HCT116 (cell line): ENCODE data around the gene GPR39. TPM values are rescaled to one million over a fixed set of nuclear protein-coding genes. Genes with fewer than 3 reads are reported as not detected.

ENCODE experiments used
- ATAC-seq: fragments of 200-7000 bp; cut with Tn5 transposase; 2 replicates; pipeline ENCODE4 v1.9.1; 2020; ENCODE audit warnings: mild to moderate bottlenecking, moderate library complexity
- BruUV-seq: library from RNA; stranded (reverse); fragments of 400-500 nt; replicated peaks from 2 replicates; lab custom pipeline; 2021; lab: Mats Ljungman, UMichigan
- CTCF ChIA-PET: fragments of 300-600 bp; sonication (Branson Sonifier 250); formaldehyde crosslinking; loops from one replicate; lab custom pipeline; 2021; ENCODE audit warnings: antibody characterized with exemption; lab: Charles Lee
- POLR2A ChIA-PET: fragments of 300-600, 350-600 bp; sonication (Branson Sonifier 250); formaldehyde crosslinking; loops from one replicate; lab custom pipeline; 2021; ENCODE audit warnings: antibody characterized with exemption; lab: Charles Lee
- RAD21 ChIA-PET, 2 experiments: fragments of 300-600 bp; sonication (Branson Sonifier 250); formaldehyde crosslinking; loops; one replicate each; lab custom pipeline; 2023; ENCODE audit warnings: low total read pairs in 2 of 2; ENCODE audit not compliant: uncharacterized antibody in 2 of 2, unreplicated experiment in 2 of 2, low non-redundant PET in 1 of 2; lab: Charles Lee
- DNase-seq: peaks from one replicate; pipeline ENCODE4 v3.0.0-alpha.2; 2010; ENCODE audit warnings: low read depth, low spot score
- H2AFZ ChIP-seq: fragments of 200-600 bp; shearing (Covaris generic), sonication (generic); 2 replicates; pipeline ENCODE4 v1.6.1; 2017; ENCODE audit warnings: low read depth, mixed run types, mixed read lengths, antibody characterized with exemption, low read length; ENCODE audit not compliant: poor library complexity, severe bottlenecking
- H3K27ac ChIP-seq: 2 replicates; pipeline ENCODE4 v1.5.1; 2012; ENCODE audit warnings: low read depth, low read length
- H3K27me3 ChIP-seq: fragments of 200-600 bp; sonication (generic); 2 replicates; pipeline ENCODE4 v1.6.1; 2016; ENCODE audit warnings: mixed run types, low read length, mixed read lengths; ENCODE audit not compliant: insufficient read depth
- H3K36me3 ChIP-seq, 2 experiments: fragments of 200-500 bp in 1 of 2; fragments of 200-600 bp in 1 of 2; sonication (Bioruptor generic) in 1 of 2; sonication (generic) in 1 of 2; 2 replicates each; pipeline versions ENCODE4 v1.5.1 to v1.6.1; 2014 to 2016; ENCODE audit warnings: low read length in 2 of 2, inconsistent platforms in 1 of 2, mixed read lengths in 1 of 2, mixed run types in 1 of 2; ENCODE audit not compliant: insufficient read depth in 2 of 2, control insufficient read depth in 1 of 2
- H3K4me1 ChIP-seq, 2 experiments: fragments of 200-600 bp in 1 of 2; sonication (generic) in 1 of 2; 2 replicates each; pipeline versions ENCODE4 v1.5.1 to v1.6.1; 2012 to 2017; ENCODE audit warnings: low read length in 2 of 2, inconsistent platforms in 1 of 2, mild to moderate bottlenecking in 1 of 2, mixed read lengths in 1 of 2, mixed run types in 1 of 2, moderate library complexity in 1 of 2; ENCODE audit not compliant: insufficient read depth in 2 of 2, control insufficient read depth in 1 of 2
- H3K4me2 ChIP-seq: fragments of 200-600 bp; sonication (generic); 2 replicates; pipeline ENCODE4 v1.6.1; 2017; ENCODE audit warnings: mixed run types, low read length, mixed read lengths
- H3K4me3 ChIP-seq, 2 experiments: fragments of 200-600 bp in 1 of 2; sonication (generic) in 1 of 2; replicated peaks in 1 of 2; 2 replicates each; pipeline ENCODE4 v1.5.1; 2011 to 2016; ENCODE audit warnings: low read length in 2 of 2, control low read depth in 1 of 2, low read depth in 1 of 2, mild to moderate bottlenecking in 1 of 2, mixed read lengths in 1 of 2, mixed run types in 1 of 2
- H3K79me2 ChIP-seq: fragments of 200-600 bp; sonication (generic); 2 replicates; pipeline ENCODE4 v1.6.1; 2017; ENCODE audit warnings: mild to moderate bottlenecking, mixed run types, low read length, moderate library complexity, mixed read lengths; ENCODE audit not compliant: insufficient read depth
- H3K9ac ChIP-seq: fragments of 200-600 bp; sonication (generic); 2 replicates; pipeline ENCODE4 v1.6.1; 2016; ENCODE audit warnings: low read length, mixed read lengths
- H3K9me2 ChIP-seq: fragments of 200-600 bp; sonication (generic), shearing (Covaris generic); 2 replicates; pipeline ENCODE4 v1.6.1; 2017; ENCODE audit warnings: mixed run types, mild to moderate bottlenecking, moderate library complexity; ENCODE audit not compliant: insufficient read depth
- H3K9me3 ChIP-seq, 2 experiments: fragments of 200-500 bp in 1 of 2; fragments of 200-600 bp in 1 of 2; sonication (Bioruptor generic) in 1 of 2; sonication (generic) in 1 of 2; 2 replicates each; pipeline ENCODE4 v1.6.1; 2014 to 2017; ENCODE audit warnings: low read length in 2 of 2, mixed read lengths in 2 of 2, inconsistent platforms in 1 of 2, low read depth in 1 of 2, mild to moderate bottlenecking in 1 of 2, mixed run types in 1 of 2, moderate library complexity in 1 of 2; ENCODE audit not compliant: control insufficient read depth in 1 of 2, insufficient read depth in 1 of 2
- H4K20me1 ChIP-seq: fragments of 200-600 bp; sonication (generic), shearing (Covaris generic); 2 replicates; pipeline ENCODE4 v1.6.1; 2017; ENCODE audit warnings: mixed run types, mild to moderate bottlenecking, moderate library complexity; ENCODE audit not compliant: insufficient read depth
- ATF3 ChIP-seq: IDR thresholded peaks from 2 replicates; pipeline ENCODE4 v1.6.1; 2012
- CEBPB ChIP-seq: IDR thresholded peaks from 2 replicates; pipeline ENCODE4 v1.6.1; 2012; ENCODE audit warnings: low read depth
- EGR1 ChIP-seq: IDR thresholded peaks from 2 replicates; pipeline ENCODE4 v1.6.1; 2012; ENCODE audit warnings: low read depth
- ELF1 ChIP-seq: IDR thresholded peaks from 2 replicates; pipeline ENCODE4 v1.6.1; 2012; ENCODE audit warnings: low read depth, borderline replicate concordance
- EZH2phosphoT487 ChIP-seq: fragments of 200-600 bp; IDR thresholded peaks from 2 replicates; pipeline ENCODE4 v1.6.1; 2018; ENCODE audit warnings: antibody characterized with exemption, borderline replicate concordance
- FOSL1 ChIP-seq: IDR thresholded peaks from 2 replicates; pipeline ENCODE4 v1.6.1; 2012; ENCODE audit warnings: low read depth
- JUND ChIP-seq: IDR thresholded peaks from 2 replicates; pipeline ENCODE4 v1.6.1; 2012
- POLR2A ChIP-seq: IDR thresholded peaks from 2 replicates; pipeline ENCODE4 v1.7.0; 2011; ENCODE audit warnings: borderline replicate concordance; ENCODE audit not compliant: insufficient read depth, insufficient read length; ENCODE audit errors: extremely low read depth
- POLR2AphosphoS5 ChIP-seq: IDR thresholded peaks from 2 replicates; pipeline ENCODE4 v1.6.1; 2011; ENCODE audit warnings: mild to moderate bottlenecking, low read depth, low read length, moderate library complexity
- SIN3A ChIP-seq: IDR thresholded peaks from 2 replicates; pipeline ENCODE4 v1.6.1; 2012; ENCODE audit warnings: low read depth
- SP1 ChIP-seq: IDR thresholded peaks from 2 replicates; pipeline ENCODE4 v1.6.1; 2012; ENCODE audit warnings: low read depth
- SRF ChIP-seq: IDR thresholded peaks from 2 replicates; pipeline ENCODE4 v1.6.1; 2012; ENCODE audit warnings: low read depth
- YY1 ChIP-seq: IDR thresholded peaks from 2 replicates; pipeline ENCODE4 v1.6.1; 2011; ENCODE audit warnings: low read length, low read depth, moderate library complexity, mild to moderate bottlenecking; ENCODE audit not compliant: insufficient replicate concordance; ENCODE audit errors: extremely low read depth
- ZFX ChIP-seq: fragments of 450-650 bp; IDR thresholded peaks from 2 replicates; pipeline ENCODE4 v1.6.1; 2017
- ZNF274 ChIP-seq: fragments of 200-500 bp; sonication (Bioruptor generic); IDR thresholded peaks from 2 replicates; pipeline ENCODE4 v1.6.1; 2014; ENCODE audit warnings: mild to moderate bottlenecking, low read depth, low read length, inconsistent platforms
- intact Hi-C: fragments of 100-400 bp; cut with micrococcal nuclease; formaldehyde crosslinking; loops from 2 replicates; pipeline ENCODE4 v1.10.0; 2022
- total RNA-seq: library from RNA; stranded (reverse); gene quantifications from one replicate; pipeline ENCODE4 v1.2.1, GENCODE V29; 2021; ENCODE audit not compliant: unreplicated experiment
- TF ChIP-seq, protein P1 (sequence below), 3 experiments: fragments of 200-600 bp in 1 of 3; sonication (generic) in 1 of 3; IDR thresholded peaks in 2 of 3; conservative IDR thresholded peaks in 1 of 3; 2 replicates each; pipeline ENCODE4 v1.5.1; 2012 to 2017; ENCODE audit warnings: low read depth in 2 of 3, low read length in 2 of 3, antibody characterized with exemption in 1 of 3, borderline replicate concordance in 1 of 3, control low read depth in 1 of 3, mild to moderate bottlenecking in 1 of 3, mixed read lengths in 1 of 3, mixed run types in 1 of 3, moderate library complexity in 1 of 3; ENCODE audit not compliant: insufficient read depth in 1 of 3

Gene GPR39
- total RNA-seq, 1 experiment from 2014 or later = 5.1 TPM

- no peak for ATAC-seq
- H2AFZ ChIP-seq = no peak overlapping the region
- ChIA-PET POLR2A (no interaction called here), RAD21 (no interaction called here), CTCF (interaction anchor here (1.0 kb wide), 1 partner anchor 494 kb away, joined by 3 read pairs; no protein-coding TSS in a partner anchor)
- TF ChIP-seq SP1 (no peak), ZFX (no peak), EZH2phosphoT487 (no peak), EGR1 (no peak), CEBPB (no peak), ZNF274 (no peak), FOSL1 (no peak)
- no peaks in the 10 kb centered on the region for H3K4me1 ChIP-seq
- DNase-seq = no peak
- no peaks in the 10 kb centered on the region for H4K20me1 ChIP-seq
- H3K27ac ChIP-seq = no peak overlapping the region
- H3K27me3 ChIP-seq = peaks cover 68% of the 10 kb centered on the region
- H3K36me3 ChIP-seq = no peaks in the 10 kb centered on the region
- H3K4me3 ChIP-seq = no peak overlapping the region
- no peak overlapping the region for H3K9ac ChIP-seq
- H3K9me2 ChIP-seq = no peaks in the 10 kb centered on the region; the same call in 1 of the 2 replicates
- no peak overlapping the region for H3K4me2 ChIP-seq
- no TSS peak for BruUV-seq
- H3K79me2 ChIP-seq = no peaks in the 10 kb centered on the region
- intact Hi-C loops = loop anchor here (10.0 kb wide), 2 partner anchors 497 to 1167 kb away; no protein-coding TSS in a partner anchor
- no peaks in the 10 kb centered on the region for H3K9me3 ChIP-seq
These were observed 261.1 kb downstream of the GPR39 start for GRCh38 chr2:132677661-132678060.

DNA sequence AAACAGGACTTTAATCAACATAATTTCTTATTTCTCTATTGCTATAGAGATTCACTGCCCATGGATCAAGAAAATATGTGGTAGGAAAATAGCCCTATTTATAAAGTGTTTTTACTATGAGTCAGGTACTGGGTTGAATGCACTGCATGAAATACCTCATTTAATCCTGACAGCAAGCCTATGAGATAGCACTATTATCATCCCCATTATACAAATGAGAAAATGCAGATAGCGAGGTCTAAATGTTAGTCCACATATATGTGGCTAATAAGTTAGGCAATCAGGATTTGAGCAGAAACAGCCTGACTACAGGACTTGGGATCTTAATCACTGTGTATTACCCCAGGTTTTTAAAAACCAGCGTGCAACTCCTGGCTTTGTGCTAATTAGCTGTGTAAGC, 261.9 kb downstream of the GPR39 start:
- Histone ChIP-seq H3K9me2 (no peaks in the 10 kb centered on the region; the same call in 1 of the 2 replicates), H3K9me3 (no peaks in the 10 kb centered on the region), H3K27ac (no peak overlapping the region), H3K36me3 (no peaks in the 10 kb centered on the region), H3K27me3 (peaks cover 63% of the 10 kb centered on the region), H3K4me3 (no peak overlapping the region), H3K79me2 (no peaks in the 10 kb centered on the region), H4K20me1 (no peaks in the 10 kb centered on the region), H3K9ac (no peak overlapping the region), H2AFZ (no peak overlapping the region), H3K4me2 (no peak overlapping the region), H3K4me1 (no peaks in the 10 kb centered on the region)
- no TSS peak for BruUV-seq
- CTCF ChIA-PET = no interaction called here
- RAD21 ChIA-PET = no interaction called here
- POLR2A ChIA-PET = no interaction called here
- intact Hi-C loops = loop anchor here (10.0 kb wide), 2 partner anchors 496 to 1166 kb away; no protein-coding TSS in a partner anchor
- ATAC-seq (no peak), DNase-seq (no peak)
- TF ChIP-seq CEBPB = no peak
- no peak for TF ChIP-seq SRF
- TF ChIP-seq, protein P1, sequence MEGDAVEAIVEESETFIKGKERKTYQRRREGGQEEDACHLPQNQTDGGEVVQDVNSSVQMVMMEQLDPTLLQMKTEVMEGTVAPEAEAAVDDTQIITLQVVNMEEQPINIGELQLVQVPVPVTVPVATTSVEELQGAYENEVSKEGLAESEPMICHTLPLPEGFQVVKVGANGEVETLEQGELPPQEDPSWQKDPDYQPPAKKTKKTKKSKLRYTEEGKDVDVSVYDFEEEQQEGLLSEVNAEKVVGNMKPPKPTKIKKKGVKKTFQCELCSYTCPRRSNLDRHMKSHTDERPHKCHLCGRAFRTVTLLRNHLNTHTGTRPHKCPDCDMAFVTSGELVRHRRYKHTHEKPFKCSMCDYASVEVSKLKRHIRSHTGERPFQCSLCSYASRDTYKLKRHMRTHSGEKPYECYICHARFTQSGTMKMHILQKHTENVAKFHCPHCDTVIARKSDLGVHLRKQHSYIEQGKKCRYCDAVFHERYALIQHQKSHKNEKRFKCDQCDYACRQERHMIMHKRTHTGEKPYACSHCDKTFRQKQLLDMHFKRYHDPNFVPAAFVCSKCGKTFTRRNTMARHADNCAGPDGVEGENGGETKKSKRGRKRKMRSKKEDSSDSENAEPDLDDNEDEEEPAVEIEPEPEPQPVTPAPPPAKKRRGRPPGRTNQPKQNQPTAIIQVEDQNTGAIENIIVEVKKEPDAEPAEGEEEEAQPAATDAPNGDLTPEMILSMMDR (IDR thresholded peaks at IDR 0.05 in 2 of 3, conservative IDR thresholded peaks at IDR 0.05 in 1 of 3; ENCODE audit: borderline replicate concordance in 1 of 3, insufficient read depth in 1 of 3, low read depth in 2 of 3, low read length in 2 of 3) = no peak
- TF ChIP-seq YY1 = no peak
- TF ChIP-seq ZFX = no peak
- TF ChIP-seq SIN3A = no peak
- TF ChIP-seq POLR2AphosphoS5 = no peak
- TF ChIP-seq JUND = no peak
- TF ChIP-seq ELF1 = no peak
- TF ChIP-seq EGR1 = no peak
- no peak for TF ChIP-seq POLR2A
- TF ChIP-seq ZNF274 = no peak
- TF ChIP-seq ATF3 = no peak
- TF ChIP-seq EZH2phosphoT487 = no peak
- no peak for TF ChIP-seq SP1
